Posterior cingulate gyrus (tissue), 11 donors: Measurements from ENCODE around the gene ABL1.

ENCODE experiments used
- DNase-seq, 10 donors: peaks; one replicate each; pipeline versions ENCODE4 v3.0.0 to v3.0.0-alpha.2; 2020 to 2021; ENCODE audit warnings: mixed read lengths in 3 of 10
- intact Hi-C: fragments of 100-400 bp; cut with DNase I; formaldehyde crosslinking; loops from one replicate; pipeline ENCODE4 v1.15.1; 2023

Gene ABL1

GRCh38 chr9:130824643-130825350 is 10.3 kb upstream of the ABL1 start:
- no peak for DNase-seq
- intact Hi-C loops = no loop called here

- no peak for DNase-seq
- intact Hi-C loops = no loop called here
Measured at GRCh38 chr9:130825351-130825651, 9.8 kb upstream of the ABL1 start.

DNA sequence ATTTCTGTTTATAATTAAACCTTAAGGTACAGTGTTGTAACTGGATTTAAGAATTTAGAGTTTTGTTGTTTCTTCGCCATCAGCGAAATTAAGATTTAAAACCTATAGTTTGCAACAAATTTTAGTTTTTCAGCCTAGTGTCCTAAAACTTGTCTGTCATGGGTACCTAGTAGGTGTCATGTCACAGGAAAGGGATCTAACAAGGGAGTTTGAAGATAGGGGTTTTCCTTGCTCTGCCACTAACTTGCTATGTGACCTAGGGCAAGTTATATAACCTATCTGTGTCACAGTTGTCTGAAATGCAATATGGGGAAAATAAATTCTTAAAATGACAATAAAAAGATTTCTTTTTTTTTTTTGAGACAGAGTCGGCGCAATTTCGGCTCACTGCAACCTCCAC is 9.2 kb upstream of the ABL1 start:
- intact Hi-C loops = no loop called here
- no peak for DNase-seq

GRCh38 chr9:130829762-130830161 is 5.3 kb upstream of the ABL1 start:
- no peak for DNase-seq
- intact Hi-C loops = no loop called here

- no peak for DNase-seq
- intact Hi-C loops = no loop called here
Measured at GRCh38 chr9:130830231-130830760, 4.8 kb upstream of the ABL1 start.

DNA sequence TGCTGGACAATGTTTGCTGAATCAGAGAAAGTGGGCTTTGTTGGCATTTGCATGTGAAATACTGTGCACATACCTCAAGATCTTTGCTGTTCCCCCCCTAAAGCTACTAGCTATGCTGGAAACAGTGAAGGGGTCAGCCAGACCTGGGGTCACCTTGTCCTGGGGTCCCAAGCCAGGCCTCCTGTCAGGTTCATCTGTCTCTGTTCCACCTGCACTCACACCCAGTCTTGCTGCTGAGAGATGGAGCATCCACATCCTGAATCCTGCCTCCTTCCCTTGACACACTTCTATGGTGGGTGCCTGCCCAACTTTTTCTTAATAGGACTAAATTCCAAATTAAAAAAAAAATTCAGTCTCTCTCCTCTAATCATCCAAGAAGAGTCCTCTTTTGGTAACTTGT is 4.0 kb upstream of the ABL1 start:
- intact Hi-C loops = no loop called here
- DNase-seq = no peak

DNA sequence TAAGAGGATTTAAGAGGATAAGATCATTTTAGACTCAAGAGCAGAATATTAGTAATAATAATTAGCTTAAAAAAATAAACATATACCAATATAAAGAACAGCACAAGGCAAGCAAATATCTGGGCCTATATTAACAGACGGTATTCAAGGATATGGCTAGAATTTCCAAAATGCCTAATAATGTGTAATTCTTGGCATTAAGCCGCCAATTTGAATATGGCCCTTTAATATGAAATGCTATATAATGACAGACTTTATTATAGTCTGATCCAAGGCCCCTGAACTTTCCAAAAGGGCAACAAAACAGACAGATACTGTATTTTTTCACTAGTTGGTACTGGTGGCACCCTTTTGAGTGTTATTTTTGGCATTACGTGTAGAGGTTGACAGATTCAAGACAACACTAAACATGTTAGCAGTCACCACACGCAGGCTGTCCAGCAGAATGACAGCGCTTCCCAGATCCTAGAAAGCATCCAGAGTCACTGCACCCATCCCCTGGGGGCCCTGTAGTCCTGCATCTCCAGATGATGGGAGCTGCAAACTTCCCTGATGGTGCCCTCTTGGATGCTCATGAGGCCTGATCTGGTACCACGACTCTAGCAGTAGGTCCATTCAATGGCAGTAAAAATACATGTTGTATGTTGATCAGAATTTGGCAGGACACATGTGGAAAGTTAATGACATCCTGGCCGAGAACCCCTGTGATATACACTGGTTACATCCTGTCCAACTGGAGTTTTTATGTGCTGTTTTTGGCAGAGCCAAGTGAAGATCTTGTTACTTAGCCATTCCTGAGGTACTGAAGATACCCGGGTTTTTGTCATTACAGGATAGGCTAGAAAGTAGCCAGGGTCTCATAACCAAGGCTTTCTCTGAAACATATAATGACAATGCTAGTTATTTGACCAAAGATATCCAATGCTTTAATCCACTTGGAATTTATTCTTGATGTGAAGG is 1.7 kb upstream of the ABL1 start:
- DNase-seq = no peak
- intact Hi-C loops = no loop called here

GRCh38 chr9:130835441-130836298 is 616 bp downstream of the ABL1 start:
- intact Hi-C loops = loop anchor here (1.0 kb wide), 1 partner anchor 12 kb away; no protein-coding TSS in a partner anchor
- DNase-seq = peak in 4 of 10 donors; percentile 25 to 91 (median 70)

GRCh38 chr9:130837002-130837511 is 2.0 kb downstream of the ABL1 start:
- intact Hi-C loops = no loop called here
- DNase-seq = peak in 1 of 10 donors; percentile 44

DNA sequence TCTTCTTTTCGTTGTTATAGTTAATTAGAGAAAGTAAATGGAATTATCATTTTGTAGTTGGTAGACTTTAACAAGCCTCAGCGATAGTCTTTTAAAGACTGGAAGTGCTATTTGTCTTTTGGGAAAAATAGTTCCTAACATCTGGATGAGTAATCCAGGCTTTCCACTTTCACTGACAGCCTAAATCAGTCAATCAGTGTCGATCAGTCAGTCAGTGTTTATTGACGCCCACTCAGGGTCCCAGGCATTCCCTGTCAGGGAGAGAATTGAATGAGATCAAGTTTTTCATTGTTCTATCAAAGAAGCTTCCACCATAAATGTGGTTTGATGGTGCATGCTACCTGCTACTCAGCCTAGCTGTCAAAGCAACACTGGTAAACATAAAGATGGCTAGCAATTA is 2.6 kb downstream of the ABL1 start:
- DNase-seq = no peak
- intact Hi-C loops = no loop called here

DNA sequence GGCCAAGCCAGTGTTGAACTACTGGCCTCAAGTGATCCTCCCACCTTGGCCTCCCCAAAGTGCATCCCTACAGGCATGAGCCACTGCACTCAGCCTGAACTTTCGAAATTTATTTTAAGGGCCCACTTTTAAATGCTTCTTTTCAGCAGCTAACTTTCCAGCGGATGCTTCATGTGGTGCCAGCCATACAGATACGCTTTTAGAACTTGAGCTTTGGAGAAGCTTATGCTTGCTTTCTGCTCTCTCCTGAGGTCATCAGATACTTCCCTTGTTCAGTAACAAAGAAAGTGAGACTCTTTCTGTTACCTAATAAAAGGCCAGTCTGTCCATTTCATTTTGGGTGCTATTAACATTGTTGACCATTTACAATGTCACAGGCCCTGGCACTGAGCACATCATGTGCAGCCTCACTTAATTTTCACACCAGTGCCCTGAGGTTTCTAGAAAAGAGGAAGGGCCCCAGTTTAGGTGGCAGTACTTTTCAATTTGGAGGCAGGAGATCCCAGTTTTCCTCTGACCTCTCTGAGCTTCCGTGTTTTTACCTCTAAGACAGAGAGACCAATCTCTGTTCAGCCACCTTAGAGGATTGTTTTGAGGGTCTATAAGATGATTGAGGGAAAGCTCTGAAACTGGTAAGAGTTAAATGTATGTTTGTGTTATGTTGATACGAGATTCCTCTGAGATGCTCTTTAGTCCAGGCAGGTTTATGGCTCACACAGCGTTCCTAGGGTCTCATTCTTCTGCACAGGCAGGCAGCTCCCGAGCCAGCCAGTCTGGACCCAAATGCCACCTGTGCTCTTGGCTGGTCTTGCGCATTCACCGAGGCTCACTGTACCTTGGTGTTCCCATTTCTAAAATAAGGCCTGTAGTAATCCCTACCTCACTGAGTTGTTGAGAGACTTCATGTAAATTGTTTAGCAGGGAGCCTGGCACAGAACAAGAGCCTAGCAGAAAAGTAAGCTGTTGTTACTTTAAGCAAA is 4.4 kb downstream of the ABL1 start:
- DNase-seq = no peak

DNA sequence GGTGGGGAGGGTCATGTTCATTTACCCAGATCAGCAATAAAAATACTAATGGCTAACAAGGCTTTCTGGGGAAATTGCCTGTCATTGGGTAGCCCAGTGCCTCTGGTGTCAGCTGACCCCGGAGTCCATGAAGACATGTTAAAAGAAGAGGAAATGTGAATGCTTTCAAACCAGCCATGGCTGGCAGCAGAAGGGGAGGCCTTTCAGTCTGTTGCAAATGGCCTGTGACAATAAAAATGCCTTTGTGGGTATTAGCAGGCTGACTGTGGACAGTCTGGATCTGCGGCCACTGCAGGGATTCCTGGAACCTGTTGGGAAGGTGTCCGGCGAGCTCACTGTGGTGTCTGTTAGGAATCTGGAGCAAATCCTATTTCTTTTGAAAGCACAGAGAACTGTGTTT is 7.5 kb downstream of the ABL1 start:
- peak in 1 of 10 donors; percentile 83 for DNase-seq
- intact Hi-C loops = loop anchor here (5.0 kb wide), 1 partner anchor 435 kb away; the partner anchor contains the start of gene FAM78A

More for the DNA sequence above, 4.4 kb downstream of the ABL1 start:
- intact Hi-C loops = loop anchor here (5.0 kb wide), 1 partner anchor 438 kb away; the partner anchor contains the start of gene FAM78A

- intact Hi-C loops = loop anchor here (5.0 kb wide), 1 partner anchor 434 kb away; the partner anchor contains the start of gene FAM78A
- DNase-seq = no peak
Measured at GRCh38 chr9:130843049-130843908, 8.2 kb downstream of the ABL1 start.

DNA sequence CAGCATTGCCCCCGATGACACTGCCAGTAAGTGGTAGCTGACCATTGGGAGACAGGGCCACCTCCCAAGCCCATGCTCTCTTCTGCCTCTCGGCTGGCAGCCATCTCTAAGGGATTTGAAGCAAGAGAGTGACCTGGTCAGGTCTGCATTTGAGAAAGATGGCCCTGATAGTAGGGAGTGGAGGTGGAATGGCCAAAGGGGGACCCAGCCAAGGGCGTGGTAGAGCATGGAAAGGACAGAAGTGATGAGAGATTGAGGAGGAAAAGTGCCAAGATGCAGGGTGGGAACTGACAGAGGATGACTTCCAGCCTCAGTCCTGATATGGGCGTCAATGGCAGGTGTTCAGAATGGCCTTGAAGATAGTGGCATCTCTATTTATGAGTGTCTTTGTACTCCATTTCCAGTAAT is 9.0 kb downstream of the ABL1 start:
- intact Hi-C loops = loop anchor here (5.0 kb wide), 1 partner anchor 433 kb away; the partner anchor contains the start of gene FAM78A
- no peak for DNase-seq

- intact Hi-C loops = no loop called here
Measured at GRCh38 chr9:130845254-130845653, 10.2 kb downstream of the ABL1 start.

DNA sequence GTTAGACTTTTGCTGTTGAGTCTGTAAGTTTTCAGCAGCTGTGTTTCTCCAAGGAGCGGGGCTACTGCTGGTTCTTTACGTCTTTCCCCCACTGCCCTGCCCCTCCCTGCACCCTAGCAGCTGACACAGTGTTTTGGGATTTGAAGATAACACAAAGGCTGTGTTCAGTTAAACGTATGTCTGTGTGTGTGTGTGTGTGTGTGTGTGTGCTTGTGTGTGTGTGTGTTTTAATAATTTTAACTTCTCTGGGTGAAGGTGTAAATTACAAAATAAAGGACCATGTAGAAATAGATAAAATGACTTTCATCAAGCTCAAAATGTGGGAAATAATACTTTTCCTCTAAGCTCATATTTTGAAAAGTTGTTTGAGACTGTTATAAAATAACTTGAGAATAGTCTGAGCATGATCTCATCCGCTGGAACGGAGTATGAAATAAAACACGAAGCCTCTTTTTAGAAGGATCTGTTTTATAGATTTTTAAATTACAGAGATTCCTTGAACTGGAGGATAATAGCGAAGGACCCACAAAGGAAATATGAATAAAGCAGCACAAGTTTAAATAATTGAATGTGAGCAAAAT is 10.9 kb downstream of the ABL1 start:
- DNase-seq = no peak
- intact Hi-C loops = no loop called here

More at GRCh38 chr9:130845254-130845653, 10.2 kb downstream of the ABL1 start:
- no peak for DNase-seq
